ENCODE data around the gene EML6. TPM values are rescaled to one million over a fixed set of nuclear protein-coding genes. Genes with fewer than 3 reads are reported as not detected.

Gene EML6
- total RNA-seq, 2 experiments from 2014 or later, result 1.2 to 1.7 TPM

GRCh38 chr2:54863660-54864059, 140.2 kb downstream of the EML6 start:
- Mint-ChIP-seq H3K27ac (no peak overlapping the region), H3K4me1 (ENCODE audit: low read depth) (peaks cover 10% of the 10 kb centered on the region), H3K9me3 (no peaks in the 10 kb centered on the region), H3K4me3 (no peak overlapping the region), H3K36me3 (ENCODE audit: low read depth) (no peaks in the 10 kb centered on the region), H3K27me3 (no peaks in the 10 kb centered on the region)
- intact Hi-C loops (cut with micrococcal nuclease), result no loop called here
- ChIA-PET CTCF (interaction anchor here (1.8 kb wide), 1 partner anchor 25 kb away, joined by 6 read pairs; no protein-coding TSS in a partner anchor), POLR2A (no interaction called here)
- ATAC-seq, result no peak
- no peak for TF ChIP-seq CTCF (IDR thresholded peaks at IDR 0.05)
- no peak for DNase-seq

DNA sequence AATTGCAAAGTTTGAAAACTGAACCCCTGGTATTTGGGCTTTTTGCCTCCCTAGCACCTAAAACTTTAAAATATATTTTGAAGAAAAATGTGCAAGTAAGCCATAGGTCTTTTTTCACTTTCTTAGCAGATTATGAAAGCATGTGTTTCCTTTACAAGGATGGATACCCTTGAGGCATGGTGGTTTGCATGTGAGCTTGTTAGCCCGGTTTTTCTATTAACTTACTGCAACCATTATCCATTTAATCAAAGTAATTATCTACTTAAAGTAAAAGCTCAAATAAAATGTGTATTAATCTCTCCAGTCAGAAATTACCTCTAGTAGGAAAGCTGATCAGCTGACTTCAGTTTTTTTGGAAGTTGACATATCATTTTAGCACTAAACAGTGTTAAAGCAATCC, 140.6 kb downstream of the EML6 start:
- intact Hi-C loops (cut with micrococcal nuclease), result no loop called here
- CTCF ChIA-PET, result interaction anchor here (1.8 kb wide), 1 partner anchor 25 kb away, joined by 6 read pairs; no protein-coding TSS in a partner anchor
- no peaks in the 10 kb centered on the region for H3K9me3 Mint-ChIP-seq

DNA sequence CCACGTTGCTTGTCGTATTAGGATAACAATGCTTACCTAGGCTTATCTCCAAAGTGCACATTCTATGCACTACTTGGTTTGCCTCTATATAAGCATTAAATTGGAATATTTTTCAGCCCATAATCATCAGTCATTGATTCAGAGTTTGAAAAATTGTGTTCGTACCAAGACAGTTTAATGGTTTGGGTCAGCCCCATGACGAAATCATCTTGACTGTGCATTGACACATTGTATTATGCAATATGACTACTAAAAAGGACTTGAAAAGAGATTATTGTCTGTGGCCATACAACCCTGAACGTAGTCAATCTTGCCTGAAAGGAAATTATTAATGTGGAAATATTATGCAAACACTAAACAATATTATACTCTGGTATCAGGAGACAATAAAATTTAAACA, 141.3 kb downstream of the EML6 start:
- ChIA-PET POLR2A (no interaction called here), CTCF (interaction anchor here (1.8 kb wide), 1 partner anchor 26 kb away, joined by 6 read pairs; no protein-coding TSS in a partner anchor)
- Mint-ChIP-seq H3K4me3 (no peak overlapping the region), H3K9me3 (no peaks in the 10 kb centered on the region), H3K27me3 (no peaks in the 10 kb centered on the region), H3K4me1 (ENCODE audit: low read depth) (peaks cover 10% of the 10 kb centered on the region), H3K36me3 (ENCODE audit: low read depth) (no peaks in the 10 kb centered on the region), H3K27ac (no peak overlapping the region)
- no peak for TF ChIP-seq CTCF (IDR thresholded peaks at IDR 0.05)
- ATAC-seq (no peak), DNase-seq (no peak)
- intact Hi-C loops (cut with micrococcal nuclease), result no loop called here

More for the DNA sequence above, 140.6 kb downstream of the EML6 start:
- ATAC-seq (no peak), DNase-seq (no peak)
- peaks cover 10% of the 10 kb centered on the region for H3K4me1 Mint-ChIP-seq (ENCODE audit: low read depth)
- no peaks in the 10 kb centered on the region for H3K27me3 Mint-ChIP-seq
- POLR2A ChIA-PET, result no interaction called here
- no peak overlapping the region for H3K4me3 Mint-ChIP-seq
- no peak for TF ChIP-seq CTCF (IDR thresholded peaks at IDR 0.05)
- no peaks in the 10 kb centered on the region for H3K36me3 Mint-ChIP-seq (ENCODE audit: low read depth)
- H3K27ac Mint-ChIP-seq, result no peak overlapping the region

GRCh38 chr2:54866179-54866578, 142.7 kb downstream of the EML6 start:
- TF ChIP-seq CTCF (IDR thresholded peaks at IDR 0.05), result no peak
- no peaks in the 10 kb centered on the region for H3K36me3 Mint-ChIP-seq (ENCODE audit: low read depth)
- no peaks in the 10 kb centered on the region for H3K9me3 Mint-ChIP-seq
- ATAC-seq (no peak), DNase-seq (no peak)
- no peak overlapping the region for H3K27ac Mint-ChIP-seq
- ChIA-PET POLR2A (no interaction called here), CTCF (interaction anchor here (0.6 to 1.1 kb wide), 3 partner anchors 31 to 311 kb away, joined by 3 read pairs; no protein-coding TSS in a partner anchor)
- intact Hi-C loops (cut with micrococcal nuclease), result no loop called here
- H3K4me3 Mint-ChIP-seq, result no peak overlapping the region
- peaks cover 10% of the 10 kb centered on the region for H3K4me1 Mint-ChIP-seq (ENCODE audit: low read depth)
- H3K27me3 Mint-ChIP-seq, result no peaks in the 10 kb centered on the region

DNA sequence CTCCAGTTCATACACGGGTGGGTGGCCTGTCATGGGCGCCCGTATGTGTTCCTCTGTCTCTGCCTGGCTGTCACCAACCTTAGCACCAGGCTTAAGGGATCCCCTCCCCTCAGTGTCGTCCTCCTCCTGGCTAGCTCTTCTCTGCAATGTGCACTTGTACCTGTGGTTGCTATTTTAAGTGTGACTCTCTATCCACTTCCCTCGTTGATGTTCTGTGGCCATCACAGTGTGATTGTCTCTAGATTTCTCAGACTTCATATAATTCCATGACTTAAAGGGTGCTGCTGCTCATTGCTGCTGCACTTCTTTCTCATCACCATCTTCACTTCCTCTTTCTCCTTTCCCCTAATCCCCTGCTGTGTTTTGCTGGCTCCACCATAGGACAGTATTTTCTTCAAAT, 143.4 kb downstream of the EML6 start:
- CTCF ChIA-PET, result interaction anchor here (0.6 to 1.1 kb wide), 3 partner anchors 30 to 310 kb away, joined by 3 read pairs; no protein-coding TSS in a partner anchor
- intact Hi-C loops (cut with micrococcal nuclease), result no loop called here
- TF ChIP-seq CTCF (IDR thresholded peaks at IDR 0.05), result no peak
- Mint-ChIP-seq H3K27ac (peak overlapping the region; percentile 0), H3K36me3 (ENCODE audit: low read depth) (no peaks in the 10 kb centered on the region), H3K27me3 (no peaks in the 10 kb centered on the region), H3K4me3 (no peak overlapping the region), H3K9me3 (no peaks in the 10 kb centered on the region), H3K4me1 (ENCODE audit: low read depth) (peaks cover 10% of the 10 kb centered on the region)
- ATAC-seq (peak; percentile 37), DNase-seq (no peak)
- POLR2A ChIA-PET, result no interaction called here

All from activated CD8-positive, alpha-beta T cell treated with anti-CD3 and anti-CD28 coated beads for 36 hours (primary cell).